ENCODE data around the gene MAGI2.
"Not testable (repeated sequence)": the region's sequence is repeated elsewhere in the genome, so short reads cannot be mapped to it uniquely, and the experiment has no call there.

Gene MAGI2

DNA sequence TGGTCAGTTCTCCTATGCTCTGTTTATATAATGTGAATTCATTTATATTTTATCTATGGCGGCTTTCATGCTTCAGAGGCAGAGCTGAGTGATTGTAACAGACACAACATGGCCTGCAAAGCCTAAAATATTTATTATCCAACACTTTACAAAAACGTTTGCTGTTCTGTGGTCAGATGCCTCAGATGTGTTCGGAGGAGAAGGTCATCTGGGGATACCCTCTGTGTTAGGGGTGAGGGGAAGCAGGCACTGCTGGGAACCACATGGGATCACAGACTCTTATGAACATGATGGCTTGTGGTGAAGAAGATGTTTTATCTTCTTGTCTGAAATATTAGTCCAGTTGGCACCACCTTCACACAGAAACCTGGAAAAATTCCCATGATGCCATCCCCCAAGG is 1451.4 kb downstream of the MAGI2 start:
- ChIA-PET CTCF (no interaction called here), POLR2A (no interaction called here)
- DNase-seq (ENCODE audit: low read depth, low spot score): no peak
- H3K4me3 ChIP-seq (ENCODE audit: low read depth, low read length): no peak overlapping the region
- TF ChIP-seq, protein P1, sequence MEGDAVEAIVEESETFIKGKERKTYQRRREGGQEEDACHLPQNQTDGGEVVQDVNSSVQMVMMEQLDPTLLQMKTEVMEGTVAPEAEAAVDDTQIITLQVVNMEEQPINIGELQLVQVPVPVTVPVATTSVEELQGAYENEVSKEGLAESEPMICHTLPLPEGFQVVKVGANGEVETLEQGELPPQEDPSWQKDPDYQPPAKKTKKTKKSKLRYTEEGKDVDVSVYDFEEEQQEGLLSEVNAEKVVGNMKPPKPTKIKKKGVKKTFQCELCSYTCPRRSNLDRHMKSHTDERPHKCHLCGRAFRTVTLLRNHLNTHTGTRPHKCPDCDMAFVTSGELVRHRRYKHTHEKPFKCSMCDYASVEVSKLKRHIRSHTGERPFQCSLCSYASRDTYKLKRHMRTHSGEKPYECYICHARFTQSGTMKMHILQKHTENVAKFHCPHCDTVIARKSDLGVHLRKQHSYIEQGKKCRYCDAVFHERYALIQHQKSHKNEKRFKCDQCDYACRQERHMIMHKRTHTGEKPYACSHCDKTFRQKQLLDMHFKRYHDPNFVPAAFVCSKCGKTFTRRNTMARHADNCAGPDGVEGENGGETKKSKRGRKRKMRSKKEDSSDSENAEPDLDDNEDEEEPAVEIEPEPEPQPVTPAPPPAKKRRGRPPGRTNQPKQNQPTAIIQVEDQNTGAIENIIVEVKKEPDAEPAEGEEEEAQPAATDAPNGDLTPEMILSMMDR (IDR thresholded peaks at IDR 0.05; ENCODE audit: insufficient read depth, low read length, missing control alignments): no peak

- CTCF ChIA-PET; DNase-seq (ENCODE audit: low read depth, low spot score); POLR2A ChIA-PET; H3K4me3 ChIP-seq (ENCODE audit: low read depth, low read length): not testable (repeated sequence)
Observed at GRCh38 chr7:77999168-77999567, 1454.3 kb downstream of the MAGI2 start.

- ChIA-PET POLR2A (no interaction called here), CTCF (interaction anchor here (1.6 kb wide), 1 partner anchor 12 kb away, joined by 3 read pairs; no protein-coding TSS in a partner anchor)
Observed at GRCh38 chr7:77995717-77996116, 1457.8 kb downstream of the MAGI2 start.

GRCh38 chr7:77993838-77994237 is 1459.6 kb downstream of the MAGI2 start:
- CTCF ChIA-PET: no interaction called here
- TF ChIP-seq, protein P1 (IDR thresholded peaks at IDR 0.05; ENCODE audit: insufficient read depth, low read length, missing control alignments): no peak
- no peak for DNase-seq (ENCODE audit: low read depth, low spot score)
- POLR2A ChIA-PET: no interaction called here
- no peak overlapping the region for H3K4me3 ChIP-seq (ENCODE audit: low read depth, low read length)

More at GRCh38 chr7:77995717-77996116, 1457.8 kb downstream of the MAGI2 start:
- TF ChIP-seq, protein P1 (IDR thresholded peaks at IDR 0.05; ENCODE audit: insufficient read depth, low read length, missing control alignments): no peak
- DNase-seq (ENCODE audit: low read depth, low spot score): no peak
- H3K4me3 ChIP-seq (ENCODE audit: low read depth, low read length): no peak overlapping the region

DNA sequence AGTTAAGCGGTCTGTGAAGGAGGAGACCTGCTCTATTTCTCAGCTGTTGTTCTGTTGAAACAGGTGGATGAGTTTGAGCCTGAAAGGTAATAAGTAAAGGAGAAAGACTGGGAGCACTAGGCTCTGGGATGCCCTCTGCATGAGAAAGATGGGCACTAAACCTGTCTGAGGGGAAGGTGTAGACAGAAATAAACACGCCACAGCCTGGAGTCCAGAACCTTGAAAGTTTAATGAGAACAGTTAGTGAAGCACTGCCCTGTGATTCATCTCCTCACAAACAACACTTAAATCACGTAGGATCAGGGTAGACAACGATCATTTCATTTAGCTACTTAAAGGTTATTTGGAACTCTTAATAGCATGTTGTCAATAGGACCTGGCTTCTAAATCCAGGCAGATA is 1461.8 kb downstream of the MAGI2 start:
- CTCF ChIA-PET: no interaction called here
- TF ChIP-seq, protein P1 (IDR thresholded peaks at IDR 0.05; ENCODE audit: insufficient read depth, low read length, missing control alignments): no peak

GRCh38 chr7:77989981-77990566 is 1463.4 kb downstream of the MAGI2 start:
- no peak overlapping the region for H3K4me3 ChIP-seq (ENCODE audit: low read depth, low read length)
- DNase-seq (ENCODE audit: low read depth, low spot score): no peak
- TF ChIP-seq, protein P1 (IDR thresholded peaks at IDR 0.05; ENCODE audit: insufficient read depth, low read length, missing control alignments): no peak
- ChIA-PET CTCF (no interaction called here), POLR2A (no interaction called here)

More for the DNA sequence above, 1461.8 kb downstream of the MAGI2 start:
- DNase-seq (ENCODE audit: low read depth, low spot score): no peak
- POLR2A ChIA-PET: no interaction called here
- no peak overlapping the region for H3K4me3 ChIP-seq (ENCODE audit: low read depth, low read length)

DNA sequence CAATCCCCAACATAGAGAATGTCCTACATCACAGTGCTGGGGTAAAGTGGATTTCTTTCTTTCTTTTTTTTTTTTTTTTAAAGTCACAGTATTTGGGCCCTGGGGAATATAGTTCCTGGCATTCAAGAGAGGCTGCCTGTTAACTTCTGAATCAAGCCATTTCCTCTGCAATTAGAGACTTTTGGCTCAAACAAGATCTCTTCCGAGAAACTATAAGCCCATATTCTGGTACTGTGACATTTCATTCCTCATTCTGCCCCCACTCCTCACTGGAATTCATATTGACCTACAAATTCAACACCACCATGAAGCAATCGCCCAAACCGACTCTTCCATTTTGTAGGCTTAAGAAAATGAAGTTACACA is 1467.5 kb downstream of the MAGI2 start:
- ChIA-PET POLR2A (no interaction called here), CTCF (no interaction called here)
- DNase-seq (ENCODE audit: low read depth, low spot score): no peak
- TF ChIP-seq, protein P1 (IDR thresholded peaks at IDR 0.05; ENCODE audit: insufficient read depth, low read length, missing control alignments): no peak
- H3K4me3 ChIP-seq (ENCODE audit: low read depth, low read length): no peak overlapping the region
